ENCODE data around the gene TPK1. TPM values are rescaled to one million over a fixed set of nuclear protein-coding genes. Genes with fewer than 3 reads are reported as not detected.

The TPK1 gene
- total and polyA plus RNA-seq, 7 donors: 1.7 to 5.1 (median 2.5) TPM

DNA sequence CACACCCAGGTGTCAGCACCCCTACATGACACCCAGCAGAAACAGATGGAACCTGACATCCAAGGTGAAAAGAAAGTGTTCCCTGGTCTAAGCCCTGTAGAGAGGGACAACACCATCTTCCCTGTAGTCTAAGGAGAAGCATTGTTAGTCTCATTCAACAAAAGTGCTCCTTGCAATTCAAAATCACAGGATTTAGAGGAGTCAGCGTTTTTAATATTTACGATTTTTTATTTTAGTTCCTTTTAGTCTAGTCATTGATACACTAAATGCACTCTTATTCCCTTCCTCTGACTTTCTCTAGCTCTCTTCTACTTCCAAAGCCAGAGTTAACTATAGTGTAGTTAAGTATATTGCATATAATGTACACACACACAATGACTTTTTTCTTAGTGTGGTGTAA, 163.0 kb downstream of the TPK1 start:
- Histone ChIP-seq H3K9me3 (no peaks in the 10 kb centered on the region), H3K4me1 (no peaks in the 10 kb centered on the region), H3K36me3 (ENCODE audit: insufficient read depth in 1 of 2, low read depth in 1 of 2) (no peaks in the 10 kb centered on the region), H3K27ac (no peak overlapping the region), H3K27me3 (ENCODE audit: insufficient read depth in 3 of 3, low read length in 2 of 3) (no peaks in the 10 kb centered on the region), H3K4me3 (no peak overlapping the region)
- TF ChIP-seq, protein P1, sequence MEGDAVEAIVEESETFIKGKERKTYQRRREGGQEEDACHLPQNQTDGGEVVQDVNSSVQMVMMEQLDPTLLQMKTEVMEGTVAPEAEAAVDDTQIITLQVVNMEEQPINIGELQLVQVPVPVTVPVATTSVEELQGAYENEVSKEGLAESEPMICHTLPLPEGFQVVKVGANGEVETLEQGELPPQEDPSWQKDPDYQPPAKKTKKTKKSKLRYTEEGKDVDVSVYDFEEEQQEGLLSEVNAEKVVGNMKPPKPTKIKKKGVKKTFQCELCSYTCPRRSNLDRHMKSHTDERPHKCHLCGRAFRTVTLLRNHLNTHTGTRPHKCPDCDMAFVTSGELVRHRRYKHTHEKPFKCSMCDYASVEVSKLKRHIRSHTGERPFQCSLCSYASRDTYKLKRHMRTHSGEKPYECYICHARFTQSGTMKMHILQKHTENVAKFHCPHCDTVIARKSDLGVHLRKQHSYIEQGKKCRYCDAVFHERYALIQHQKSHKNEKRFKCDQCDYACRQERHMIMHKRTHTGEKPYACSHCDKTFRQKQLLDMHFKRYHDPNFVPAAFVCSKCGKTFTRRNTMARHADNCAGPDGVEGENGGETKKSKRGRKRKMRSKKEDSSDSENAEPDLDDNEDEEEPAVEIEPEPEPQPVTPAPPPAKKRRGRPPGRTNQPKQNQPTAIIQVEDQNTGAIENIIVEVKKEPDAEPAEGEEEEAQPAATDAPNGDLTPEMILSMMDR (IDR thresholded peaks at IDR 0.05): no peak
- intact Hi-C loops (cut with DNase I): no loop called here
- DNase-seq: no peak
- no peak for ATAC-seq
- 88 to 93% (median 90%) methylated on average over 2 of the region's 2 CpGs for WGBS, 3 donors

DNA sequence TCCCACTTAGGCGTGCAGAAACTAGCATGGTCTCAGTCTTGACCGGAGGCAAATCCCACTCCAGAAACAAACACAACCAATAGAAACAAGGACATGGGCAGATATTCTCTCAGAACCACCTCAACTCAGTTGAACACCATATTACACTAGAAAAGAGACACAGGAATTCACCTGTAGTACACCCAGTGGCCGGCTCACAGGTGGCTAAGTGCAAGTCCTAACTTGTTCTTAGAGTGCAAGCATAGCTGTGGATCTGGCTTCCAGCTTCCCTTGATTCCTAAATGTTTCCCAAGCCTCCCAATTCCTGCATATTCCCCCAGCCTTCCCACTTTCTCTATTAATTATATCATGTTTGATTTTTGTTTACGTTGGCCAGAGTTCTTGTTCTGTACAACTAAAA, 164.4 kb downstream of the TPK1 start:
- H3K36me3 ChIP-seq (ENCODE audit: insufficient read depth in 1 of 2, low read depth in 1 of 2): no peaks in the 10 kb centered on the region
- DNase-seq (no peak), ATAC-seq (no peak)
- no peaks in the 10 kb centered on the region for H3K27me3 ChIP-seq (ENCODE audit: insufficient read depth in 3 of 3, low read length in 2 of 3)
- no peak overlapping the region for H3K4me3 ChIP-seq
- no peaks in the 10 kb centered on the region for H3K4me1 ChIP-seq
- intact Hi-C loops (cut with DNase I): no loop called here
- TF ChIP-seq, protein P1 (IDR thresholded peaks at IDR 0.05): no peak
- 88 to 92% (median 91%) methylated on average over 4 of the region's 4 CpGs for WGBS, 3 donors
- H3K9me3 ChIP-seq: no peaks in the 10 kb centered on the region
- no peak overlapping the region for H3K27ac ChIP-seq

DNA sequence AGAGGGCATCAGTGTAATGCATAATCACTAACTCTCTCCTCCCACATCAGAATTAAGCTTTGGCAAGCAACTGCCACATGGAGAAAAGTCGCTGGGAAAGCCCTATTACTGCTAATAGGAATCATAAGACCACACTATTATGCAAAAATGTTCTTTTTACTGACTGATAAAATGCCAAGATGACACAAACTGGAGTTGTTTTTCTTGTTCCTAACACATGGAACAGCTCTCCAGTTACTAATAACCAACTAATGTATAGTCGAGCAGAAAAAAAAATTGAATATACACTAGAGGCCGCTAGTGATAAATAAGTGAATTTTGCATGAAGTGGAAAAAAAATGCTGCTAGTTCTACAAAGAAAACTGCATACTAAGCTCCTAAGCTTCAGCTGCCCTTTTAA, 165.6 kb downstream of the TPK1 start:
- no peaks in the 10 kb centered on the region for H3K36me3 ChIP-seq (ENCODE audit: insufficient read depth in 1 of 2, low read depth in 1 of 2)
- ATAC-seq (no peak), DNase-seq (no peak)
- H3K9me3 ChIP-seq: no peaks in the 10 kb centered on the region
- no peaks in the 10 kb centered on the region for H3K27me3 ChIP-seq (ENCODE audit: insufficient read depth in 3 of 3, low read length in 2 of 3)
- H3K4me3 ChIP-seq: no peak overlapping the region
- H3K4me1 ChIP-seq: no peaks in the 10 kb centered on the region
- 14 to 17% (median 17%) methylated on average over 3 of the region's 3 CpGs for WGBS, 3 donors
- H3K27ac ChIP-seq: no peak overlapping the region
- intact Hi-C loops (cut with DNase I): no loop called here
- TF ChIP-seq, protein P1 (IDR thresholded peaks at IDR 0.05): no peak

DNA sequence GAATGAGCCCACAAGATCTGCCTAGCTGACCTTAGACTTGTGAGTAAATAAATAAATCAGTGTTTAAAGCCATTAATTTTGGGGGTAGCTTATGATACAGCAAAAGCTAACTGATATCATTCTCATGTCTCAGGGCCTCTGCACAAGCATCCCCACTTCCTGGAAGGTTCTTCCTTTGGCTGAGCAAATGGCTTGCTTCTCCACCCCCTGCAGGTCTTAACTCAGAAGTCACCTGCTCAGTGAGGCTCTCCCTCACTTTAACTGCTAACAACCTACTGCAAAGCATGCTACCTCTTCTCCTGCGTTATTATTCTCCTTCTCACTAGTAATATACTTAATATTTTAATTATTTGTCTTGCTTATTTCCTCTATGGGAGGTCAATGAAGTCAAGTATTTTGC, 167.3 kb downstream of the TPK1 start:
- Histone ChIP-seq H3K4me3 (no peak overlapping the region), H3K27ac (no peak overlapping the region), H3K36me3 (ENCODE audit: insufficient read depth in 1 of 2, low read depth in 1 of 2) (no peaks in the 10 kb centered on the region), H3K27me3 (ENCODE audit: insufficient read depth in 3 of 3, low read length in 2 of 3) (no peaks in the 10 kb centered on the region), H3K9me3 (no peaks in the 10 kb centered on the region), H3K4me1 (no peaks in the 10 kb centered on the region)
- DNase-seq (no peak), ATAC-seq (no peak)
- TF ChIP-seq, protein P1 (IDR thresholded peaks at IDR 0.05): no peak
- 79 to 82% (median 81%) methylated on average over 1 of the region's 1 CpG for WGBS, 3 donors
- intact Hi-C loops (cut with DNase I): no loop called here

DNA sequence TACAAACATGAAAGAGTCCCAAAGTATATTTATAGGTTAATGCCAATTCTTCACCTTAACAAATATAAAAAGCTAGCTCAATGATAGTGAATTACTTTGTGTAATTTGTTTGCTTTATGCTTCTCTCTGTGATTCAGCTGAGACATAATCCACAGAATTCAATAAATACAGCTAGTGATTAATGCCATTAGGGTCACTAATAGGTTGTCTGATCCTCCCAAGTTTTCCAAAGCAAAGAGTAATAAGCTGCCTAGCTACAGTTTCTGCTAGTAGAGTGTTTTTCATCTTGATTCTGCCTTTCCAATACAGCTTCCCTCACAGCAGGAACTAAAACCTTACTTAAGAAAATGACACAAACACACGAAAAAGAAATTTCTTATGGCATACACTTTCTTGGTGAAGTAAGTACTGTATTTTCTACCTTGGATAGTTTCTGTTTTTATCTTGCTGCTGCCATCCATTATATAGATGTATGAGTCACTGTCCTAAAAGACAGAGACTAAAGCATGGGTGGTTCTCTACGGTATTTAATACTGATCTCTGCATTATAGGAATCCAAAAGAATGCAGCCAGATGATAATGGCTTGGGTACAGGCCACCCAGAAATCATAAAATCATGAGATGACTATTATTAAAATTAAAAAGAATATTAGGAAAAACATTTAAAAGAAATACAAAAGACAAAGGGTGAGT, 170.0 kb downstream of the TPK1 start:
- H3K4me1 ChIP-seq: no peaks in the 10 kb centered on the region
- ATAC-seq: no peak
- H3K27me3 ChIP-seq (ENCODE audit: insufficient read depth in 3 of 3, low read length in 2 of 3): no peaks in the 10 kb centered on the region
- no peak overlapping the region for H3K4me3 ChIP-seq
- DNase-seq: no peak
- intact Hi-C loops (cut with DNase I): no loop called here
- no peaks in the 10 kb centered on the region for H3K9me3 ChIP-seq
- TF ChIP-seq, protein P1 (IDR thresholded peaks at IDR 0.05): no peak
- H3K36me3 ChIP-seq (ENCODE audit: insufficient read depth in 1 of 2, low read depth in 1 of 2): no peaks in the 10 kb centered on the region
- 67 to 79% (median 73%) methylated on average over 2 of the region's 2 CpGs for WGBS, 3 donors
- H3K27ac ChIP-seq: no peak overlapping the region

All from psoas muscle (tissue), 8 donors.